Neural cell (in vitro differentiated cells): ENCODE results near the gene RPLP2. TPM values are rescaled to one million over a fixed set of nuclear protein-coding genes. Genes with fewer than 3 reads are reported as not detected.

ENCODE experiments used
- H2AFZ ChIP-seq: fragments of 200-600, 300-800 bp; sonication (generic), shearing (Covaris generic); 2 replicates; pipeline ENCODE4 v1.6.0; 2014; ENCODE audit warnings: low read depth, mild to moderate bottlenecking, antibody characterized with exemption, low read length, moderate library complexity
- H3F3A ChIP-seq: fragments of 200-600 bp; shearing (Covaris generic); 2 replicates; pipeline ENCODE4 v1.6.1; 2016; ENCODE audit warnings: mild to moderate bottlenecking, moderate library complexity, mixed read lengths, antibody characterized with exemption, low read length; ENCODE audit not compliant: insufficient read depth, poor library complexity, severe bottlenecking
- H3K27ac ChIP-seq: fragments of 200-600, 300-800 bp; sonication (generic), shearing (Covaris generic); 2 replicates; pipeline ENCODE4 v1.5.1; 2014; ENCODE audit warnings: mild to moderate bottlenecking, low read length, moderate library complexity
- H3K27me3 ChIP-seq: fragments of 300-800, 200-600 bp; sonication (generic), shearing (Covaris generic); 2 replicates; pipeline ENCODE4 v1.6.0; 2014; ENCODE audit warnings: mild to moderate bottlenecking, low read depth, low read length, moderate library complexity; ENCODE audit not compliant: insufficient read depth
- H3K36me3 ChIP-seq: fragments of 300-800, 200-600 bp; sonication (generic), shearing (Covaris generic); 2 replicates; pipeline ENCODE4 v1.5.1; 2014; ENCODE audit warnings: mild to moderate bottlenecking, antibody characterized with exemption, low read length, moderate library complexity; ENCODE audit not compliant: insufficient read depth
- H3K4me2 ChIP-seq: fragments of 300-800, 200-600 bp; sonication (generic), shearing (Covaris generic); 2 replicates; pipeline ENCODE4 v1.6.0; 2014; ENCODE audit warnings: mild to moderate bottlenecking, low read length
- H3K4me3 ChIP-seq: fragments of 300-800, 200-600 bp; sonication (generic), shearing (Covaris generic); 2 replicates; pipeline ENCODE4 v1.5.1; 2014; ENCODE audit warnings: mild to moderate bottlenecking, low read length, moderate library complexity
- H3K79me2 ChIP-seq: fragments of 200-600 bp; shearing (Covaris generic); replicated peaks from 2 replicates; pipeline ENCODE4 v1.6.0; 2014; ENCODE audit warnings: mild to moderate bottlenecking, low read length, moderate library complexity; ENCODE audit not compliant: insufficient read depth
- H3K9ac ChIP-seq: fragments of 300-800, 200-600 bp; sonication (generic), shearing (Covaris generic); 2 replicates; pipeline ENCODE4 v1.6.1; 2016; ENCODE audit warnings: mild to moderate bottlenecking, low read length, mixed read lengths
- H3K9me2 ChIP-seq: fragments of 200-600 bp; shearing (Covaris generic); 2 replicates; pipeline ENCODE4 v1.6.1; 2016; ENCODE audit warnings: mild to moderate bottlenecking, low read length, mixed read lengths; ENCODE audit not compliant: insufficient read depth
- H3K9me3 ChIP-seq: fragments of 200-600, 300-800 bp; sonication (generic), shearing (Covaris generic); 2 replicates; pipeline ENCODE4 v1.6.1; 2016; ENCODE audit warnings: mild to moderate bottlenecking, mixed run types, low read length, moderate library complexity, mixed read lengths
- H4K20me1 ChIP-seq: fragments of 200-600 bp; shearing (Covaris generic); 2 replicates; pipeline ENCODE4 v1.6.1; 2016; ENCODE audit warnings: mild to moderate bottlenecking, mixed run types; ENCODE audit not compliant: insufficient read depth
- EP300 ChIP-seq: fragments of 450-650 bp; conservative IDR thresholded peaks from 2 replicates; pipeline ENCODE4 v1.6.1; 2014; ENCODE audit warnings: antibody characterized with exemption, mild to moderate bottlenecking, moderate library complexity; ENCODE audit not compliant: poor library complexity, severe bottlenecking
- EZH2 ChIP-seq: fragments of 200-600, 300-800 bp; shearing (Covaris generic), sonication (generic); IDR thresholded peaks from 2 replicates; pipeline ENCODE4 v1.6.1; 2014; ENCODE audit warnings: antibody characterized with exemption, low read length, borderline replicate concordance, mild to moderate bottlenecking; ENCODE audit not compliant: insufficient read depth, poor library complexity, severe bottlenecking
- MXI1 ChIP-seq: fragments of 450-650 bp; conservative IDR thresholded peaks from 2 replicates; pipeline ENCODE4 v1.6.1; 2014; ENCODE audit warnings: antibody characterized with exemption, mild to moderate bottlenecking; ENCODE audit not compliant: poor library complexity, severe bottlenecking
- POLR2AphosphoS5 ChIP-seq: IDR thresholded peaks from 2 replicates; pipeline ENCODE4 v1.6.1; 2012
- RAD21 ChIP-seq: fragments of 450-650 bp; conservative IDR thresholded peaks from 2 replicates; pipeline ENCODE4 v1.6.1; 2014; ENCODE audit warnings: antibody characterized with exemption, mild to moderate bottlenecking, moderate library complexity
- REST ChIP-seq: IDR thresholded peaks from 2 replicates; pipeline ENCODE4 v1.6.1; 2012; ENCODE audit warnings: borderline replicate concordance
- SMC3 ChIP-seq: fragments of 450-650 bp; conservative IDR thresholded peaks from 2 replicates; pipeline ENCODE4 v1.6.1; 2014; ENCODE audit warnings: antibody characterized with exemption, mild to moderate bottlenecking, moderate library complexity; ENCODE audit not compliant: poor library complexity
- TAF1 ChIP-seq: IDR thresholded peaks from 2 replicates; pipeline ENCODE4 v1.6.1; 2012; ENCODE audit warnings: low read depth
- polyA plus RNA-seq: library from polyadenylated mRNA; depleted of rRNA; stranded (reverse); fragments of >200 nt; gene quantifications from 2 replicates; pipeline ENCODE4 v1.2.3, GENCODE V29; 2014
- TF ChIP-seq, protein P1 (sequence below): fragments of 450-650 bp; IDR thresholded peaks from 2 replicates; pipeline ENCODE4 v1.5.1; 2014; ENCODE audit warnings: antibody characterized with exemption, mild to moderate bottlenecking, moderate library complexity; ENCODE audit not compliant: poor library complexity, severe bottlenecking

Gene RPLP2
- polyA plus RNA-seq, 1 donor from 2014 or later: 147 TPM

GRCh38 chr11:824292-824880 is 14.6 kb downstream of the RPLP2 start:
- Histone ChIP-seq H3K9ac (no peak overlapping the region), H3K4me2 (no peak overlapping the region), H3K9me3 (no peaks in the 10 kb centered on the region), H3K27ac (no peak overlapping the region), H4K20me1 (no peaks in the 10 kb centered on the region), H2AFZ (no peak overlapping the region), H3K9me2 (no peaks in the 10 kb centered on the region), H3K27me3 (peaks cover 23% of the 10 kb centered on the region), H3K36me3 (no peaks in the 10 kb centered on the region), H3K79me2 (peaks cover 3% of the 10 kb centered on the region), H3K4me3 (no peak overlapping the region), H3F3A (no peaks in the 10 kb centered on the region)
- TF ChIP-seq SMC3: no peak
- no peak for TF ChIP-seq MXI1
- TF ChIP-seq EZH2: no peak
- TF ChIP-seq REST: no peak
- no peak for TF ChIP-seq EP300
- no peak for TF ChIP-seq TAF1
- no peak for TF ChIP-seq RAD21
- TF ChIP-seq, protein P1, sequence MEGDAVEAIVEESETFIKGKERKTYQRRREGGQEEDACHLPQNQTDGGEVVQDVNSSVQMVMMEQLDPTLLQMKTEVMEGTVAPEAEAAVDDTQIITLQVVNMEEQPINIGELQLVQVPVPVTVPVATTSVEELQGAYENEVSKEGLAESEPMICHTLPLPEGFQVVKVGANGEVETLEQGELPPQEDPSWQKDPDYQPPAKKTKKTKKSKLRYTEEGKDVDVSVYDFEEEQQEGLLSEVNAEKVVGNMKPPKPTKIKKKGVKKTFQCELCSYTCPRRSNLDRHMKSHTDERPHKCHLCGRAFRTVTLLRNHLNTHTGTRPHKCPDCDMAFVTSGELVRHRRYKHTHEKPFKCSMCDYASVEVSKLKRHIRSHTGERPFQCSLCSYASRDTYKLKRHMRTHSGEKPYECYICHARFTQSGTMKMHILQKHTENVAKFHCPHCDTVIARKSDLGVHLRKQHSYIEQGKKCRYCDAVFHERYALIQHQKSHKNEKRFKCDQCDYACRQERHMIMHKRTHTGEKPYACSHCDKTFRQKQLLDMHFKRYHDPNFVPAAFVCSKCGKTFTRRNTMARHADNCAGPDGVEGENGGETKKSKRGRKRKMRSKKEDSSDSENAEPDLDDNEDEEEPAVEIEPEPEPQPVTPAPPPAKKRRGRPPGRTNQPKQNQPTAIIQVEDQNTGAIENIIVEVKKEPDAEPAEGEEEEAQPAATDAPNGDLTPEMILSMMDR: no peak
- no peak for TF ChIP-seq POLR2AphosphoS5

DNA sequence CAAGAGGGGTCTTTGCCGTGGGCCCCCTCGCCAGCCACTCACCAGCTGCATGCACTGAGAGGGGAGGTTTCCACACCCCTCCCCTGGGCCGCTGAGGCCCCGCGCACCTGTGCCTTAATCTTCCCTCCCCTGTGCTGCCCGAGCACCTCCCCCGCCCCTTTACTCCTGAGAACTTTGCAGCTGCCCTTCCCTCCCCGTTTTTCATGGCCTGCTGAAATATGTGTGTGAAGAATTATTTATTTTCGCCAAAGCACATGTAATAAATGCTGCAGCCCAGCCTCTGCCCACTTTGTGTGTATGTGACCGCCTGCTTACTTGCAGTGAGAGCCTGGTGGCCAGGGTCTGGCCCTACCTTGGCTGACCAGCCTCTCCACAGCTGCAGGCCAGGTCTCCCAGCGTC is 15.2 kb downstream of the RPLP2 start:
- Histone ChIP-seq H3K9me3 (no peaks in the 10 kb centered on the region), H3K27me3 (peaks cover 29% of the 10 kb centered on the region), H3F3A (no peaks in the 10 kb centered on the region), H3K36me3 (no peaks in the 10 kb centered on the region), H3K79me2 (peaks cover 3% of the 10 kb centered on the region), H3K4me3 (no peak overlapping the region), H3K4me2 (no peak overlapping the region), H3K9me2 (no peaks in the 10 kb centered on the region), H3K9ac (no peak overlapping the region), H2AFZ (no peak overlapping the region), H4K20me1 (no peaks in the 10 kb centered on the region), H3K27ac (no peak overlapping the region)
- TF ChIP-seq TAF1: no peak
